Endothelial cell of umbilical vein (primary cell): ENCODE measurements around the gene SLC16A6. TPM values are rescaled to one million over a fixed set of nuclear protein-coding genes. Genes with fewer than 3 reads are reported as not detected.

Experiments
- BruUV-seq: library from RNA; stranded (reverse); fragments of 400-500 nt; replicated peaks from 2 replicates; lab custom pipeline; 2021; lab: Mats Ljungman, UMichigan
- CTCF ChIA-PET: fragments of 300-600, 350-600 bp; sonication (Branson Sonifier 250); formaldehyde crosslinking; loops from one replicate; lab custom pipeline; 2021; ENCODE audit warnings: antibody characterized with exemption, inconsistent platforms; lab: Charles Lee
- POLR2A ChIA-PET: fragments of 300-600, 350-600 bp; sonication (Branson Sonifier 250); formaldehyde crosslinking; loops from one replicate; lab custom pipeline; 2021; ENCODE audit warnings: antibody characterized with exemption, inconsistent platforms; lab: Charles Lee
- DNase-seq: peaks from one replicate; pipeline ENCODE4 v3.0.0-alpha.2; 2011; ENCODE audit warnings: low read depth, low spot score
- FAIRE-seq: peaks from 2 replicates; lab custom pipeline; 2011; peaks lifted over from hg19 to GRCh38; lab: Jason Lieb, UNC
- H2AFZ ChIP-seq: 2 replicates; pipeline ENCODE4 v1.6.0; 2012; ENCODE audit warnings: low read depth, low read length, control low read depth, inconsistent platforms
- H3K27ac ChIP-seq: 2 replicates; pipeline ENCODE4 v1.5.1; 2011; ENCODE audit warnings: low read depth, mild to moderate bottlenecking, control low read depth, low read length, moderate library complexity; ENCODE audit not compliant: insufficient read depth
- H3K27me3 ChIP-seq, 2 experiments: 2 replicates each; pipeline versions ENCODE4 v1.6.0 to v1.6.1; 2011; ENCODE audit warnings: low read length in 2 of 2, mixed read lengths in 1 of 2; ENCODE audit not compliant: control insufficient read depth in 2 of 2, insufficient read depth in 2 of 2
- H3K36me3 ChIP-seq, 2 experiments: 2 replicates in 1 of 2; 3 replicates in 1 of 2; pipeline ENCODE4 v1.5.1; 2011; ENCODE audit warnings: low read length in 2 of 2, mild to moderate bottlenecking in 1 of 2, moderate library complexity in 1 of 2; ENCODE audit not compliant: control insufficient read depth in 2 of 2, insufficient read depth in 2 of 2; ENCODE audit errors: extremely low read depth in 1 of 2
- H3K4me1 ChIP-seq: 3 replicates; pipeline ENCODE4 v1.5.1; 2011; ENCODE audit warnings: mild to moderate bottlenecking, low read length; ENCODE audit not compliant: control insufficient read depth, insufficient read depth; ENCODE audit errors: extremely low read depth
- H3K4me2 ChIP-seq: 2 replicates; pipeline ENCODE4 v1.6.1; 2011; ENCODE audit warnings: low read length, control low read depth, mixed read lengths; ENCODE audit not compliant: insufficient read depth
- H3K4me3 ChIP-seq, 3 experiments: fragments of 200-600 bp in 1 of 3; sonication (generic), shearing (Covaris generic) in 1 of 3; replicated peaks in 1 of 3; 2 replicates each; pipeline ENCODE4 v1.5.1; 2011 to 2016; ENCODE audit warnings: control low read depth in 3 of 3, low read length in 3 of 3, mild to moderate bottlenecking in 2 of 3, inconsistent platforms in 1 of 3, low read depth in 1 of 3, moderate library complexity in 1 of 3; ENCODE audit not compliant: insufficient read depth in 1 of 3
- H3K79me2 ChIP-seq: 2 replicates; pipeline ENCODE4 v1.6.0; 2012; ENCODE audit warnings: low read length, inconsistent platforms; ENCODE audit not compliant: control insufficient read depth, insufficient read depth
- H3K9ac ChIP-seq: replicated peaks from 2 replicates; pipeline ENCODE3; 2011; ENCODE audit warnings: low read length, control low read depth; ENCODE audit not compliant: insufficient read depth; ENCODE audit errors: extremely low read depth
- H3K9me1 ChIP-seq: replicated peaks from 3 replicates; pipeline ENCODE4 v1.6.0; 2011; ENCODE audit warnings: mild to moderate bottlenecking, low read length; ENCODE audit not compliant: control insufficient read depth, insufficient read depth; ENCODE audit errors: extremely low read depth
- H3K9me3 ChIP-seq: replicated peaks from 2 replicates; pipeline ENCODE4 v1.5.1; 2012; ENCODE audit warnings: low read length, inconsistent platforms; ENCODE audit not compliant: control insufficient read depth, insufficient read depth
- H4K20me1 ChIP-seq: replicated peaks from 2 replicates; pipeline ENCODE3; 2011; ENCODE audit warnings: mild to moderate bottlenecking, low read length; ENCODE audit not compliant: control insufficient read depth, insufficient read depth; ENCODE audit errors: extremely low read depth
- EZH2 ChIP-seq: IDR thresholded peaks from 2 replicates; pipeline ENCODE4 v1.6.1; 2012; ENCODE audit warnings: borderline replicate concordance, low read depth, mild to moderate bottlenecking, moderate library complexity, low read length, inconsistent platforms; ENCODE audit not compliant: severe bottlenecking
- FOS ChIP-seq: IDR thresholded peaks from 2 replicates; pipeline ENCODE4 v1.6.1; 2011; ENCODE audit warnings: mild to moderate bottlenecking, low read length, moderate library complexity, borderline replicate concordance; ENCODE audit not compliant: insufficient read depth
- GATA2 ChIP-seq: IDR thresholded peaks from 2 replicates; pipeline ENCODE4 v1.7.0; 2011; ENCODE audit warnings: low read depth, mild to moderate bottlenecking, moderate library complexity, mixed read lengths, low read length; ENCODE audit not compliant: insufficient read length, insufficient read depth
- JUN ChIP-seq: IDR thresholded peaks from 2 replicates; pipeline ENCODE4 v1.6.1; 2011; ENCODE audit warnings: borderline replicate concordance, low read depth; ENCODE audit not compliant: insufficient read length, insufficient read depth
- MAX ChIP-seq: IDR thresholded peaks from 2 replicates; pipeline ENCODE4 v1.6.1; 2011; ENCODE audit not compliant: insufficient read depth, insufficient read length
- MYC ChIP-seq: IDR thresholded peaks from one replicate; pipeline ENCODE4 v1.6.1; 2011; ENCODE audit warnings: mild to moderate bottlenecking, low read depth, low read length
- POLR2A ChIP-seq: IDR thresholded peaks from 2 replicates; pipeline ENCODE4 v1.6.1; 2012; ENCODE audit warnings: low read depth, mild to moderate bottlenecking, control low read depth, low read length
- POLR2AphosphoS5 ChIP-seq: IDR thresholded peaks from 2 replicates; pipeline ENCODE4 v1.6.1; 2012; ENCODE audit warnings: low read depth, mild to moderate bottlenecking, control low read depth, low read length, moderate library complexity; ENCODE audit not compliant: insufficient read depth
- dilution Hi-C: fragments of 300-500 bp; cut with MboI; formaldehyde crosslinking; loops from one replicate; pipeline ENCODE4 v1.15.0; 2019; ENCODE audit warnings: low sequenced_read_pairs; ENCODE audit not compliant: extremely low pct_ligation_motif_present
- intact Hi-C: fragments of 100-400 bp; cut with micrococcal nuclease; formaldehyde crosslinking; loops from one replicate; pipeline ENCODE4 v1.10.0; 2022
- polyA plus RNA-seq, 4 experiments: library from polyadenylated mRNA; depleted of rRNA in 3 of 4; stranded (reverse) in 3 of 4; unstranded in 1 of 4; fragments of >200 nt; gene quantifications; 2 replicates each; pipeline versions ENCODE4 v1.2.1 to v1.2.3, GENCODE V29; 2011 to 2012; ENCODE audit warnings: missing spikeins in 1 of 4
- total RNA-seq: library from RNA; stranded (reverse); gene quantifications from 2 replicates; pipeline ENCODE4 v1.2.3, GENCODE V29; 2021
- TF ChIP-seq, protein P1 (sequence below), 2 donors: IDR thresholded peaks; 1 replicate in 1 of 2; 2 replicates in 1 of 2; pipeline ENCODE4 v1.5.1; 2011; ENCODE audit warnings: low read length in 2 of 2, mild to moderate bottlenecking in 2 of 2, moderate library complexity in 2 of 2, control low read depth in 1 of 2, inconsistent platforms in 1 of 2, low read depth in 1 of 2; ENCODE audit not compliant: insufficient read depth in 1 of 2; ENCODE audit errors: extremely low read depth in 1 of 2

SLC16A6 gene
- total and polyA plus RNA-seq, 2 donors (not counting 3 experiments of a cell fraction or from before 2014, with no cell fraction given), result 0.65 to 0.91 TPM

DNA sequence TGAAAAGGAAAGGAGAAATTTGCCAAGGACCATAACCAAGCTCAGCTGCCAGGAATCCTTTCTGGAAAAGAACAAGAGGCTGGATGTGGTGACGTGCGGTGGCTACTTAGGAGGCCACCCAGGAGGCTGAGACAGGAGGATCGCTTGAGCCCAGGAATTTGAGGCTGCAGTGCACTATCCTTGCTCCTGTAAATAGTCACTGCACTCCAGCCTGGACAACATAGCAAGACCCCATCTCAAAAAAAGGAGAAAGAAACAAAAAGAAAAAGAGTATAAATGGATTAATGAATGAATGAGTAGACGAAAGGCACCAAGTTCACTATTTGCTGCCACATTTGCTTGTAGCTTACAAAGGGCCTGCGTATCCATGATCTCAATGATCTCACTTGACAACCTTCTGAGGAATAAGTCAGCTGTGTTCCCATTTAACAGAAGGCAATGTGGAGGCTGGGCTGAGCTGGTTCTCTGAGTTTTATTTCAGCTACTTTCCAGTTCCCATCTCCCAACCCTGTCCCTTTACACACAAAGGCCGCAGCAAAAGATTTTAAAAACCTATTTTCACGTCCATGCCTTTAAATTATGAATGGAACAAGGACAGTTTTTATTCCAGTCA, 30.1 kb upstream of the SLC16A6 start:
- CTCF ChIA-PET, result interaction anchor here (1.6 kb wide), 1 partner anchor 16 kb away, joined by 3 read pairs; no protein-coding TSS in a partner anchor
- FAIRE-seq, result no peak
- POLR2A ChIA-PET, result no interaction called here
- no TSS peak for BruUV-seq
- Histone ChIP-seq H3K79me2 (no peaks in the 10 kb centered on the region), H3K4me3 (no peak overlapping the region), H3K9ac (no peak overlapping the region), H3K36me3 (no peaks in the 10 kb centered on the region), H3K9me3 (no peaks in the 10 kb centered on the region), H4K20me1 (no peaks in the 10 kb centered on the region), H3K27ac (no peak overlapping the region), H3K27me3 (no peaks in the 10 kb centered on the region), H3K4me1 (no peaks in the 10 kb centered on the region), H3K9me1 (no peaks in the 10 kb centered on the region), H2AFZ (no peak overlapping the region), H3K4me2 (no peak overlapping the region)
- no peak for DNase-seq
- intact Hi-C loops (no loop called here), dilution Hi-C loops (no loop called here)
- TF ChIP-seq, protein P1, sequence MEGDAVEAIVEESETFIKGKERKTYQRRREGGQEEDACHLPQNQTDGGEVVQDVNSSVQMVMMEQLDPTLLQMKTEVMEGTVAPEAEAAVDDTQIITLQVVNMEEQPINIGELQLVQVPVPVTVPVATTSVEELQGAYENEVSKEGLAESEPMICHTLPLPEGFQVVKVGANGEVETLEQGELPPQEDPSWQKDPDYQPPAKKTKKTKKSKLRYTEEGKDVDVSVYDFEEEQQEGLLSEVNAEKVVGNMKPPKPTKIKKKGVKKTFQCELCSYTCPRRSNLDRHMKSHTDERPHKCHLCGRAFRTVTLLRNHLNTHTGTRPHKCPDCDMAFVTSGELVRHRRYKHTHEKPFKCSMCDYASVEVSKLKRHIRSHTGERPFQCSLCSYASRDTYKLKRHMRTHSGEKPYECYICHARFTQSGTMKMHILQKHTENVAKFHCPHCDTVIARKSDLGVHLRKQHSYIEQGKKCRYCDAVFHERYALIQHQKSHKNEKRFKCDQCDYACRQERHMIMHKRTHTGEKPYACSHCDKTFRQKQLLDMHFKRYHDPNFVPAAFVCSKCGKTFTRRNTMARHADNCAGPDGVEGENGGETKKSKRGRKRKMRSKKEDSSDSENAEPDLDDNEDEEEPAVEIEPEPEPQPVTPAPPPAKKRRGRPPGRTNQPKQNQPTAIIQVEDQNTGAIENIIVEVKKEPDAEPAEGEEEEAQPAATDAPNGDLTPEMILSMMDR (IDR thresholded peaks at IDR 0.05; ENCODE audit: extremely low read depth in 1 of 2, insufficient read depth in 1 of 2, low read depth in 1 of 2, low read length in 2 of 2), result no peak
- TF ChIP-seq POLR2AphosphoS5 (no peak), JUN (no peak), EZH2 (no peak), POLR2A (no peak), FOS (no peak), MAX (no peak), MYC (no peak), GATA2 (no peak)
